AG04450 (cell line): ENCODE measurements around the gene MRPL47. TPM values are rescaled to one million over a fixed set of nuclear protein-coding genes. Genes with fewer than 3 reads are reported as not detected.

Experiments used
- CTCF ChIA-PET: fragments of 300-600, 350-600 bp; formaldehyde crosslinking; extraction: SDS; loops from one replicate; lab custom pipeline; 2022; ENCODE audit warnings: antibody characterized with exemption, inconsistent platforms; lab: Charles Lee
- POLR2A ChIA-PET: fragments of 350-600 bp; formaldehyde crosslinking; extraction: SDS; loops from one replicate; lab custom pipeline; 2021; ENCODE audit warnings: antibody characterized with exemption, inconsistent platforms; lab: Yijun Ruan, JAX
- DNase-seq: peaks from one replicate; pipeline ENCODE4 v3.0.0-alpha.2; 2011; ENCODE audit warnings: low read depth, low spot score
- H3K27ac ChIP-seq: one replicate; pipeline ENCODE4 v1.5.1; 2012; ENCODE audit warnings: low read depth, low read length, control low read depth
- H3K27me3 ChIP-seq: one replicate; pipeline ENCODE4 v1.6.0; 2012; ENCODE audit warnings: low read length; ENCODE audit not compliant: control insufficient read depth, insufficient read depth
- H3K4me3 ChIP-seq: 2 replicates; pipeline ENCODE4 v1.5.1; 2011; ENCODE audit warnings: mild to moderate bottlenecking, low read depth, low read length, control low read depth
- H3K9me3 ChIP-seq: 2 replicates; pipeline ENCODE4 v1.5.1; 2012; ENCODE audit warnings: low read length; ENCODE audit not compliant: control insufficient read depth, insufficient read depth
- CTCF ChIP-seq: IDR thresholded peaks from 2 replicates; pipeline ENCODE4 v1.5.1; 2011; ENCODE audit warnings: low read depth, low read length, control low read depth, inconsistent platforms
- polyA plus RNA-seq: library from polyadenylated mRNA; depleted of rRNA; stranded (reverse); fragments of >200 nt; gene quantifications from 2 replicates; pipeline ENCODE4 v1.2.3, GENCODE V29; 2011

The MRPL47 gene
- polyA plus RNA-seq, 1 experiment = 87.9 TPM

- ChIA-PET POLR2A (no interaction called here), CTCF (interaction anchor here (0.7 to 0.8 kb wide), 2 partner anchors 50 to 56 kb away, joined by 3 to 4 read pairs; no protein-coding TSS in a partner anchor)
- no peak for DNase-seq
- Histone ChIP-seq H3K27ac (no peak overlapping the region), H3K9me3 (no peaks in the 10 kb centered on the region), H3K4me3 (no peak overlapping the region), H3K27me3 (no peaks in the 10 kb centered on the region)
- no peak for TF ChIP-seq CTCF
Measured at GRCh38 chr3:179599531-179599930, 4.9 kb downstream of the MRPL47 start.

- Histone ChIP-seq H3K9me3 (no peaks in the 10 kb centered on the region), H3K27me3 (no peaks in the 10 kb centered on the region), H3K27ac (peak overlapping the region; percentile 3), H3K4me3 (no peak overlapping the region)
- ChIA-PET POLR2A (no interaction called here), CTCF (interaction anchor here (0.7 kb wide), 1 partner anchor 58 kb away, joined by 3 read pairs; no protein-coding TSS in a partner anchor)
- DNase-seq = no peak
- no peak for TF ChIP-seq CTCF
Measured at GRCh38 chr3:179591313-179591712, 13.1 kb downstream of the MRPL47 start.

GRCh38 chr3:179590669-179591068 lies 13.8 kb downstream of the MRPL47 start:
- Histone ChIP-seq H3K4me3 (no peak overlapping the region), H3K9me3 (no peaks in the 10 kb centered on the region), H3K27ac (no peak overlapping the region), H3K27me3 (no peaks in the 10 kb centered on the region)
- no peak for TF ChIP-seq CTCF
- no peak for DNase-seq
- ChIA-PET CTCF (interaction anchor here (0.7 kb wide), 1 partner anchor 59 kb away, joined by 3 read pairs; no protein-coding TSS in a partner anchor), POLR2A (no interaction called here)

GRCh38 chr3:179589143-179589542 lies 15.3 kb downstream of the MRPL47 start:
- Histone ChIP-seq H3K27me3 (no peaks in the 10 kb centered on the region), H3K4me3 (no peak overlapping the region), H3K9me3 (no peaks in the 10 kb centered on the region), H3K27ac (no peak overlapping the region)
- no peak for DNase-seq
- TF ChIP-seq CTCF = no peak
- ChIA-PET POLR2A (interaction anchor here (1.2 kb wide), 1 partner anchor 242 kb away, joined by 3 read pairs; no protein-coding TSS in a partner anchor), CTCF (no interaction called here)

- ChIA-PET POLR2A (no interaction called here), CTCF (interaction anchor here (1.4 kb wide), 1 partner anchor 13 kb away, joined by 3 read pairs; no protein-coding TSS in a partner anchor)
- no peak for DNase-seq
- no peak overlapping the region for H3K27ac ChIP-seq
- H3K9me3 ChIP-seq = no peaks in the 10 kb centered on the region
- no peak for TF ChIP-seq CTCF
- H3K27me3 ChIP-seq = no peaks in the 10 kb centered on the region
- no peak overlapping the region for H3K4me3 ChIP-seq
Measured at GRCh38 chr3:179580992-179581391, 23.4 kb downstream of the MRPL47 start.
